GM23338 (cell line): Measurements from ENCODE around the gene PTRHD1. TPM values are rescaled to one million over a fixed set of nuclear protein-coding genes. Genes with fewer than 3 reads are reported as not detected.
A peak's percentile ranks its signal among the peaks of the same experiment; 100 is the strongest.

Experiments used
- ATAC-seq: fragments of 200-7000 bp; cut with Tn5 transposase; 3 replicates; pipeline ENCODE4 v1.9.1; 2020
- DNase-seq: peaks from one replicate; pipeline ENCODE4 v3.0.0-alpha.2; 2015; ENCODE audit warnings: low spot score
- H2AFZ ChIP-seq: fragments of 200-600 bp; sonication (generic); 2 replicates; pipeline ENCODE4 v1.8.0; 2016; ENCODE audit warnings: antibody characterized with exemption, mild to moderate bottlenecking, moderate library complexity
- H3F3A ChIP-seq: fragments of 200-600 bp; sonication (generic); replicated peaks from 2 replicates; pipeline ENCODE4 v1.8.0; 2017; ENCODE audit warnings: antibody characterized with exemption, mixed run types, low read depth
- H3K27ac ChIP-seq: fragments of 200-600 bp; sonication (generic); 2 replicates; pipeline ENCODE4 v1.6.1; 2016; ENCODE audit warnings: low read depth
- H3K27me3 ChIP-seq: fragments of 200-600 bp; sonication (generic); 2 replicates; pipeline ENCODE4 v1.8.0; 2016; ENCODE audit warnings: mild to moderate bottlenecking, mixed run types, moderate library complexity; ENCODE audit not compliant: insufficient read depth
- H3K36me3 ChIP-seq: fragments of 200-600 bp; sonication (generic); 2 replicates; pipeline ENCODE4 v1.8.0; 2016; ENCODE audit warnings: mild to moderate bottlenecking; ENCODE audit not compliant: insufficient read depth
- H3K4me1 ChIP-seq: fragments of 200-600 bp; sonication (generic); 2 replicates; pipeline ENCODE4 v1.8.0; 2016; ENCODE audit warnings: mild to moderate bottlenecking, moderate library complexity; ENCODE audit not compliant: insufficient read depth
- H3K4me2 ChIP-seq: fragments of 200-600 bp; sonication (generic); 2 replicates; pipeline ENCODE4 v1.7.1; 2017; ENCODE audit warnings: mixed run types
- H3K4me3 ChIP-seq: fragments of 200-600 bp; sonication (generic); 2 replicates; pipeline ENCODE4 v1.6.1; 2016; ENCODE audit warnings: mixed run types
- H3K79me2 ChIP-seq: fragments of 200-600 bp; sonication (generic); replicated peaks from 2 replicates; pipeline ENCODE4 v1.8.0; 2017; ENCODE audit warnings: mild to moderate bottlenecking; ENCODE audit not compliant: insufficient read depth
- H3K9me2 ChIP-seq: fragments of 200-600 bp; sonication (generic); 2 replicates; pipeline ENCODE4 v1.8.0; 2017; ENCODE audit not compliant: insufficient read depth
- H4K20me1 ChIP-seq: fragments of 200-600 bp; sonication (generic); replicated peaks from 2 replicates; pipeline ENCODE4 v1.8.0; 2017; ENCODE audit warnings: mild to moderate bottlenecking; ENCODE audit not compliant: insufficient read depth
- H3K27ac Mint-ChIP-seq: 2 replicates; pipeline ENCODE4 v1.8.0; 2020; ENCODE audit warnings: inconsistent platforms, mild to moderate bottlenecking, moderate library complexity, mixed read lengths
- H3K27me3 Mint-ChIP-seq: 3 replicates; pipeline ENCODE4 v1.8.0; 2022; ENCODE audit warnings: low read depth, mild to moderate bottlenecking, moderate library complexity, mixed read lengths, inconsistent platforms; ENCODE audit not compliant: insufficient read depth, poor library complexity
- H3K36me3 Mint-ChIP-seq: 3 replicates; pipeline ENCODE4 v1.8.0; 2021; ENCODE audit warnings: low read depth, mild to moderate bottlenecking, inconsistent platforms, moderate library complexity, mixed read lengths
- H3K4me1 Mint-ChIP-seq: 3 replicates; pipeline ENCODE4 v1.8.0; 2020; ENCODE audit warnings: mild to moderate bottlenecking, inconsistent platforms, mixed read lengths
- H3K4me3 Mint-ChIP-seq: 3 replicates; pipeline ENCODE4 v1.8.0; 2021; ENCODE audit warnings: moderate library complexity, mild to moderate bottlenecking, inconsistent platforms, mixed read lengths
- H3K9me3 Mint-ChIP-seq: 3 replicates; pipeline ENCODE4 v1.8.0; 2020; ENCODE audit warnings: moderate library complexity, mild to moderate bottlenecking, inconsistent platforms, mixed read lengths
- CREB1 ChIP-seq: fragments of 250-450 bp; sonication (Bioruptor Pico); IDR thresholded peaks from 2 replicates; pipeline ENCODE4 v1.5.0; 2020; ENCODE audit warnings: low read depth, mild to moderate bottlenecking, moderate library complexity
- EZH2 ChIP-seq: fragments of 200-600 bp; sonication (generic); IDR thresholded peaks from one replicate; pipeline ENCODE4 v1.8.0; 2017; ENCODE audit warnings: antibody characterized with exemption, mild to moderate bottlenecking, low read depth; ENCODE audit not compliant: unreplicated experiment
- JUNB ChIP-seq: IDR thresholded peaks from one replicate; pipeline ENCODE4 v1.6.1; 2016; ENCODE audit warnings: antibody characterized with exemption; ENCODE audit not compliant: unreplicated experiment
- NANOG ChIP-seq: IDR thresholded peaks from 2 replicates; pipeline ENCODE4 v1.6.1; 2016; ENCODE audit warnings: antibody characterized with exemption, borderline replicate concordance
- POLR2AphosphoS5 ChIP-seq: IDR thresholded peaks from 2 replicates; pipeline ENCODE4 v1.6.1; 2016; ENCODE audit warnings: antibody characterized with exemption, low read depth
- polyA plus RNA-seq: library from polyadenylated mRNA; unstranded; fragments of >200 nt; fragmentation: Nextera tagmentation; extraction: Ambion mirVana; gene quantifications from 2 replicates; pipeline ENCODE4 v1.2.1, GENCODE V29; 2016
- total RNA-seq: library from RNA; depleted of rRNA; stranded (reverse); fragments of >200 nt; shearing (Covaris generic); gene quantifications from 2 replicates; pipeline ENCODE4 v1.2.3, GENCODE V29; 2014
- TF ChIP-seq, protein P1 (sequence below): IDR thresholded peaks from 2 replicates; pipeline ENCODE4 v1.6.1; 2016; ENCODE audit warnings: antibody characterized with exemption

PTRHD1 gene
- total and polyA plus RNA-seq, 2 experiments from 2014 or later: 46.9 to 105 TPM

DNA sequence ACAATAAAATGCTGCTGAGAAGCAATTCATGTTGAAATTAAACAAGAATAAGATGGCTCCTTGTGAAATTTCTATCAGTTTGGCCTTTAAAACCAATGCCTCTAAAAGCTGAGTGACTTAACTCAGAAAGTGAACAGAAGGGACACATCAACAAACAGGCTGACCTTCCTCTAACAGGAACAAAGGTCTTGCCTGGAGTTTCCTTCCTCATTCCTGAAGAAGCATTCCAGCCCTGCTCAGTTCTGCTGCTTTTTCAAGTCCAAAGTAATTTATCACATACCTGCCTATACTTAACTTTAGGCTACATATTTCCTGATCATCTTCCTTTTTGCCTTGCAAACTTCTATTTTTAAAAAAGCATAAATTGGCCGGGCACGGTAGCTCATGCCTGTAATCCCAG is 14.1 kb downstream of the PTRHD1 start:
- Histone ChIP-seq H4K20me1 (no peaks in the 10 kb centered on the region), H3K4me3 (no peak overlapping the region), H3K4me1 (peaks cover 23% of the 10 kb centered on the region), H3K9me2 (no peaks in the 10 kb centered on the region), H3F3A (no peaks in the 10 kb centered on the region), H3K27me3 (no peaks in the 10 kb centered on the region), H3K27ac (no peak overlapping the region), H3K79me2 (no peaks in the 10 kb centered on the region), H2AFZ (peak overlapping the region; percentile 12; the same call in 1 of the 2 replicates), H3K4me2 (no peak overlapping the region), H3K36me3 (no peaks in the 10 kb centered on the region)
- Mint-ChIP-seq H3K4me1 (peaks cover 21% of the 10 kb centered on the region), H3K36me3 (no peaks in the 10 kb centered on the region), H3K9me3 (peaks cover 3% of the 10 kb centered on the region; the same call in 1 of the 3 replicates), H3K27ac (no peak overlapping the region), H3K4me3 (no peak overlapping the region), H3K27me3 (peaks cover 4% of the 10 kb centered on the region)
- no peak for TF ChIP-seq JUNB
- no peak for TF ChIP-seq POLR2AphosphoS5
- ATAC-seq (peak; percentile 28; the same call in 1 of the 3 replicates), DNase-seq (peak; percentile 36)

DNA sequence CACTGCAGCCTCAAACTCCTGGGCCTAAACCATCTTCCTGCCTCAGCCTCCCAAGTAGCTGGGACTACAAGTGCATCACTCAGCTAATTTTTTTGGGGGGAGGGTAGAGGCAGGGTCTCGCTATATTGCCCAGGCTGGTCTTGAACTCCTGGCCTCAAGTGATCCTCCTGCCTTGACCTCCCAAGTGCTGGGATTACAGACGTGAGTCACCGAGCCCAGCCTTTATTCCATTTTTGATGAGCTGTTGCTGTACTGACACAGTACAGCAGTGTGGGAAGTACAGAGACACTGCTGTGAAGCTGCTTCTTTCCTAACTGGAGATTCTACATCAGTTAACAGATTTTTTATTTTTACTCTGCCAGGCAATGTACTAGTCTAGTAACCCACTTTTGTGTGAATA is 18.8 kb downstream of the PTRHD1 start:
- Histone ChIP-seq H3K36me3 (no peaks in the 10 kb centered on the region), H3K27me3 (no peaks in the 10 kb centered on the region), H3K4me3 (no peak overlapping the region), H2AFZ (no peak overlapping the region), H3K4me1 (peaks cover 22% of the 10 kb centered on the region), H3K79me2 (no peaks in the 10 kb centered on the region), H3F3A (no peaks in the 10 kb centered on the region), H3K27ac (no peak overlapping the region), H3K4me2 (no peak overlapping the region), H4K20me1 (no peaks in the 10 kb centered on the region), H3K9me2 (peaks cover 7% of the 10 kb centered on the region; the same call in 1 of the 2 replicates)
- no peak for ATAC-seq
- Mint-ChIP-seq H3K4me3 (no peak overlapping the region), H3K4me1 (peaks cover 27% of the 10 kb centered on the region), H3K9me3 (peaks cover 5% of the 10 kb centered on the region; the same call in 2 of the 3 replicates), H3K27me3 (no peaks in the 10 kb centered on the region), H3K36me3 (peaks cover 3% of the 10 kb centered on the region; the same call in 1 of the 3 replicates), H3K27ac (no peak overlapping the region)
- no peak for DNase-seq
- TF ChIP-seq, protein P1, sequence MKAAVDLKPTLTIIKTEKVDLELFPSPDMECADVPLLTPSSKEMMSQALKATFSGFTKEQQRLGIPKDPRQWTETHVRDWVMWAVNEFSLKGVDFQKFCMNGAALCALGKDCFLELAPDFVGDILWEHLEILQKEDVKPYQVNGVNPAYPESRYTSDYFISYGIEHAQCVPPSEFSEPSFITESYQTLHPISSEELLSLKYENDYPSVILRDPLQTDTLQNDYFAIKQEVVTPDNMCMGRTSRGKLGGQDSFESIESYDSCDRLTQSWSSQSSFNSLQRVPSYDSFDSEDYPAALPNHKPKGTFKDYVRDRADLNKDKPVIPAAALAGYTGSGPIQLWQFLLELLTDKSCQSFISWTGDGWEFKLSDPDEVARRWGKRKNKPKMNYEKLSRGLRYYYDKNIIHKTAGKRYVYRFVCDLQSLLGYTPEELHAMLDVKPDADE: no peak
- TF ChIP-seq NANOG (no peak), CREB1 (CRISPR knock-in tag) (no peak), EZH2 (no peak)

DNA sequence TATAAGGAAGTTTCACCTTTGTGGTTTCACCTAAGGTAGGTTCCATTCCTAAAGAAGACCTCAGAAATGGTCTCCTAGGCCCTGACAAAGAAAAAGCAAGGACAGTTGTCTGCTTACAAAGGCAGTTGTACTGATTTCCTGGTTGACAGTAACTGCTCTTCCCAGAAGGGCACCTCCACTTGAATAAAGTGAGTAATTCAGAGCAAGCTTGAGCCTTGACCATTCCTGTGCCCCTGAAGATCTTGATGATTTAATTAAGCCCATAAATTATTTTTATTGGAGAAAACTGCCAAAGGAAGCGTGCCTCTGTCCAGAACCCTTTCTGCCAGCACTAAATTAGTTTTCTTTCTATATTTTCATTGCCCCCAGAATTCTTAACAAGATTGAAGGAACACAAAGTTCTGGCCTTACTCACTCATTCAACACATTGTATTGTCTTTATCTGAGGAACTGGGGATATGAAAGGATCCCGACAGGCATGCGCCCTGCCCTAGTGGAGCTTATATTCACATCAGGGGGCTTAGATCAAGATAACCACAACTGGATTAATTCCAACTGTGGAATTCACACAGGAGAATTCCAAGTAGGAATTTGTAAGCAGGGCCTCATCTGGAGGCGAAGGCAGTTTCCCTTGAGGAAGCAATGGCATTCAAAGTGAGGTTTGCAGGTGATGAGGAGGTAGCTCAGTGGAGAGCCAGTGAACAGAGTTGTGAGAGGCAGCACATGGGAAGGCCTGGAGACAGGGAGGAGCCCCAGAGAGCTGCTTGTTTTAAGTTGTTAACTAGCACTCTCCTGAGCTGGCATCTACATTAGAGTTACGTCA is 21.2 kb downstream of the PTRHD1 start:
- Histone ChIP-seq H3K79me2 (no peaks in the 10 kb centered on the region), H3F3A (no peaks in the 10 kb centered on the region), H3K9me2 (peaks cover 7% of the 10 kb centered on the region; the same call in 1 of the 2 replicates), H3K27ac (no peak overlapping the region; the same call in 1 of the 2 replicates), H3K4me2 (no peak overlapping the region), H2AFZ (no peak overlapping the region), H3K27me3 (no peaks in the 10 kb centered on the region), H4K20me1 (no peaks in the 10 kb centered on the region), H3K4me3 (no peak overlapping the region), H3K36me3 (no peaks in the 10 kb centered on the region), H3K4me1 (peaks cover 4% of the 10 kb centered on the region; the same call in 1 of the 2 replicates)
- Mint-ChIP-seq H3K27ac (no peak overlapping the region), H3K27me3 (no peaks in the 10 kb centered on the region), H3K36me3 (peaks cover 3% of the 10 kb centered on the region; the same call in 1 of the 3 replicates), H3K4me3 (no peak overlapping the region), H3K9me3 (peaks cover 5% of the 10 kb centered on the region; the same call in 2 of the 3 replicates), H3K4me1 (peaks cover 15% of the 10 kb centered on the region)
- DNase-seq (no peak), ATAC-seq (peak; percentile 67)
- TF ChIP-seq, protein P1: no peak
- TF ChIP-seq EZH2: no peak
